ENCODE results near the gene STK33. TPM values are rescaled to one million over a fixed set of nuclear protein-coding genes. Genes with fewer than 3 reads are reported as not detected.

STK33 gene
- polyA plus RNA-seq, 1 of the 3 experiments (the other 2 are of a cell fraction), result 12.3 TPM

- TF ChIP-seq JUND (IDR thresholded peaks at IDR 0.05) (no peak), USF1 (IDR thresholded peaks at IDR 0.05; ENCODE audit: borderline replicate concordance, low read depth) (no peak), PBX3 (IDR thresholded peaks at IDR 0.05) (peak; percentile 5; the same call in 1 of the 2 replicates), EZH2phosphoT487 (IDR thresholded peaks at IDR 0.05; ENCODE audit: borderline replicate concordance, low read depth) (no peak), TCF12 (IDR thresholded peaks at IDR 0.05) (0 out of 2 replicates have a peak, but pooled peaks have one; percentile 24), MEF2A (IDR thresholded peaks at IDR 0.05; ENCODE audit: borderline replicate concordance, low read depth) (no peak)
- POLR2A ChIA-PET, result no interaction called here
- no peak overlapping the region for H2AFZ ChIP-seq (ENCODE audit: low read depth)
- no peak overlapping the region for H3K4me2 ChIP-seq
- H3K79me2 ChIP-seq (ENCODE audit: insufficient read depth), result no peaks in the 10 kb centered on the region
- H3K27me3 ChIP-seq (ENCODE audit: insufficient read depth), result no peaks in the 10 kb centered on the region
- no peaks in the 10 kb centered on the region for H3K9me3 ChIP-seq
- H3K4me3 ChIP-seq (ENCODE audit: low read depth in 2 of 2, low read length in 1 of 2), result no peak overlapping the region
- H3K4me1 ChIP-seq (ENCODE audit: control insufficient read depth in 1 of 2, insufficient read depth in 2 of 2, low read depth in 1 of 2, low read length in 1 of 2), result no peaks in the 10 kb centered on the region
- no peak overlapping the region for H3K9ac ChIP-seq
- DNase-seq, result no peak
- no peak overlapping the region for H3K27ac ChIP-seq (ENCODE audit: low read depth in 2 of 2, low read length in 1 of 2)
- H3F3A ChIP-seq (replicated peaks; ENCODE audit: insufficient read depth), result no peaks in the 10 kb centered on the region
- no peaks in the 10 kb centered on the region for H3K36me3 ChIP-seq (replicated peaks in 1 of 2; ENCODE audit: control insufficient read depth in 1 of 2, insufficient read depth in 2 of 2, low read length in 1 of 2)
- CTCF ChIA-PET, result interaction anchor here (0.9 kb wide), 1 partner anchor 9 kb away, joined by 3 read pairs; no protein-coding TSS in a partner anchor
- H3K9me2 ChIP-seq, result no peaks in the 10 kb centered on the region
- no peaks in the 10 kb centered on the region for H4K20me1 ChIP-seq (ENCODE audit: insufficient read depth)
- 77% methylated on average over 2 of the region's 2 CpGs for WGBS (ENCODE audit: low lambda C conversion rate)
These were observed 92.2 kb downstream of the STK33 start for GRCh38 chr11:8501836-8502235.

DNA sequence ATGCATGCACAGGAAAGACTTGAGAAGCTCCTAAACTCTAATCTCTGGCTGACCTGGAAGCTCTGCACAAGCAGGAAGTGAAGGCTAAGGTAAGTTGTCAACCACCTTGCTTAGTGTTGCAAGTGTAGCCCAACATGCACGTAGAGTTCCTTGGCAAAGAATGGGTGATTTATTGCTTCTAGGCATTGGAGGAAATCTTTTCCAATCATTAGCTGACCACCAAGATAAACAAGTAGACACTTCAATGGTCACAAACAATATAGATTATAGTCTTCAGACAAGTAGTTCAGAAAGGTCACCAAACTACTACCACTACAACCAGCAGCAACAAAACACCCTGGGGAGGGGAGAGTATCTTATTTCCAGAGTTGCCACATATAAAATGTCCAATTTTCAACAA lies 105.6 kb downstream of the STK33 start:
- no peaks in the 10 kb centered on the region for H3K9me2 ChIP-seq
- H3F3A ChIP-seq (replicated peaks; ENCODE audit: insufficient read depth), result no peaks in the 10 kb centered on the region
- no peak overlapping the region for H2AFZ ChIP-seq (ENCODE audit: low read depth)
- POLR2A ChIA-PET, result no interaction called here
- WGBS (ENCODE audit: low lambda C conversion rate), result 68% methylated on average over 1 of the region's 1 CpG
- CTCF ChIA-PET, result no interaction called here
- no peaks in the 10 kb centered on the region for H3K79me2 ChIP-seq (ENCODE audit: insufficient read depth)
- H3K4me2 ChIP-seq, result no peak overlapping the region
- no peak for DNase-seq
- no peak overlapping the region for H3K4me3 ChIP-seq (ENCODE audit: low read depth in 2 of 2, low read length in 1 of 2)
- no peak overlapping the region for H3K27ac ChIP-seq (ENCODE audit: low read depth in 2 of 2, low read length in 1 of 2)
- no peaks in the 10 kb centered on the region for H3K27me3 ChIP-seq (ENCODE audit: insufficient read depth)
- H3K9me3 ChIP-seq, result no peaks in the 10 kb centered on the region
- no peaks in the 10 kb centered on the region for H4K20me1 ChIP-seq (ENCODE audit: insufficient read depth)
- H3K9ac ChIP-seq, result no peak overlapping the region
- TF ChIP-seq JUND (IDR thresholded peaks at IDR 0.05), result no peak
- no peak for TF ChIP-seq EP300 (IDR thresholded peaks at IDR 0.05; ENCODE audit: borderline replicate concordance in 1 of 2, low read depth in 1 of 2, low read length in 1 of 2)
- no peak for TF ChIP-seq TAF1 (IDR thresholded peaks at IDR 0.05; ENCODE audit: borderline replicate concordance, low read depth, low read length)
- TF ChIP-seq PBX3 (IDR thresholded peaks at IDR 0.05), result no peak
- TF ChIP-seq NFIC (IDR thresholded peaks at IDR 0.05; ENCODE audit: borderline replicate concordance), result no peak
- no peak for TF ChIP-seq SIN3A (IDR thresholded peaks at IDR 0.05; ENCODE audit: borderline replicate concordance, low read depth, low read length)
- TF ChIP-seq, protein P1, sequence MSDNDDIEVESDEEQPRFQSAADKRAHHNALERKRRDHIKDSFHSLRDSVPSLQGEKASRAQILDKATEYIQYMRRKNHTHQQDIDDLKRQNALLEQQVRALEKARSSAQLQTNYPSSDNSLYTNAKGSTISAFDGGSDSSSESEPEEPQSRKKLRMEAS (IDR thresholded peaks at IDR 0.05; ENCODE audit: low read depth), result no peak
- TF ChIP-seq TEAD4 (IDR thresholded peaks at IDR 0.05; ENCODE audit: borderline replicate concordance, insufficient read depth), result no peak
- TF ChIP-seq EZH2phosphoT487 (IDR thresholded peaks at IDR 0.05; ENCODE audit: borderline replicate concordance, low read depth), result no peak
- TF ChIP-seq SMC3 (IDR thresholded peaks at IDR 0.05; ENCODE audit: low read depth, low read length), result no peak
- TF ChIP-seq GATA2 (CRISPR knock-in tag; IDR thresholded peaks at IDR 0.05), result no peak
- TF ChIP-seq IRF3 (IDR thresholded peaks at IDR 0.05; ENCODE audit: low read depth, low read length), result no peak
- no peak for TF ChIP-seq MEF2A (IDR thresholded peaks at IDR 0.05; ENCODE audit: borderline replicate concordance, low read depth)
- H3K36me3 ChIP-seq (replicated peaks in 1 of 2; ENCODE audit: control insufficient read depth in 1 of 2, insufficient read depth in 2 of 2, low read length in 1 of 2), result no peaks in the 10 kb centered on the region
- H3K4me1 ChIP-seq (ENCODE audit: control insufficient read depth in 1 of 2, insufficient read depth in 2 of 2, low read depth in 1 of 2, low read length in 1 of 2), result no peaks in the 10 kb centered on the region
